ENCODE measurements around the gene RD3L. TPM values are rescaled to one million over a fixed set of nuclear protein-coding genes. Genes with fewer than 3 reads are reported as not detected.

Gene RD3L
- total and polyA plus RNA-seq, 11 donors = 4.3 to 42.5 (median 25.5) TPM

DNA sequence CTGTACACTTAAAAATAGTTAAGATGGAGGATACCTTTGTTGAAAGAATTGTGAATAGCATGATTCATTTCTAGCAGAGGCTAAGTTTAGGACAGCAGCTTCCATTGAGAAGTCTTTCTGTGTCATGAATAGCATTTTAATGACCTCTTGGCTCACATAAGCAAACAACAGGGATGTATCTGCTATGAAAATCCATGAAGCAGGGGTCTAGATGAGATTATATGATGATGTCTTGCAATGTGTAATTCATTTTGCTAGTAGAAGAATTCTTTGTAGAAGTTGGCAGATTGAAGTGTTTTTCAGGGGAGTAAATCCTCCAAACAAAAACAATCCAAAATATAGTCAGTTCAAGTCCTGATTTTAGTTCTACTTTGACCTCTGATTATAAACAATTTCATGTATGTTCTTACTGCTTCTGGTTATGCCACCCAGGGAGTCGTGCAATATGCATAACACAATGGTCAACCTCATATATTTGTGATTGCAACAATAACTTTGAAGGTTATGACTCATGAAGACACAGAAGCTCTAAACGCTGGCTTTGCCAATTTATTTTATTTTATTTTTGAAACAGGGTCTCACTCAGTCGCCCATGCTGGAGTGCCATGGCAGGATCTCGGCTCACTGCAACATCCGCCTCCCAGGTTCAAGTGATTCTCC lies 6.9 kb upstream of the RD3L start:
- ATAC-seq (no peak), DNase-seq (no peak)
- Histone ChIP-seq H3K27ac (no peak overlapping the region), H3K4me3 (no peak overlapping the region), H3K36me3 (no peaks in the 10 kb centered on the region), H3K4me1 (peaks cover 0 to 6% (median 0%) of the 10 kb centered on the region in 12 donors), H3K27me3 (peaks cover 0 to 4% (median 0%) of the 10 kb centered on the region in 9 donors), H3K9me3 (peaks cover 0 to 12% (median 0%) of the 10 kb centered on the region in 12 donors)
- intact Hi-C loops (cut with DNase I) = no loop called here
- WGBS, 4 donors = 82 to 89% (median 86%) methylated on average over 5 of the region's 5 CpGs
- TF ChIP-seq, protein P1, sequence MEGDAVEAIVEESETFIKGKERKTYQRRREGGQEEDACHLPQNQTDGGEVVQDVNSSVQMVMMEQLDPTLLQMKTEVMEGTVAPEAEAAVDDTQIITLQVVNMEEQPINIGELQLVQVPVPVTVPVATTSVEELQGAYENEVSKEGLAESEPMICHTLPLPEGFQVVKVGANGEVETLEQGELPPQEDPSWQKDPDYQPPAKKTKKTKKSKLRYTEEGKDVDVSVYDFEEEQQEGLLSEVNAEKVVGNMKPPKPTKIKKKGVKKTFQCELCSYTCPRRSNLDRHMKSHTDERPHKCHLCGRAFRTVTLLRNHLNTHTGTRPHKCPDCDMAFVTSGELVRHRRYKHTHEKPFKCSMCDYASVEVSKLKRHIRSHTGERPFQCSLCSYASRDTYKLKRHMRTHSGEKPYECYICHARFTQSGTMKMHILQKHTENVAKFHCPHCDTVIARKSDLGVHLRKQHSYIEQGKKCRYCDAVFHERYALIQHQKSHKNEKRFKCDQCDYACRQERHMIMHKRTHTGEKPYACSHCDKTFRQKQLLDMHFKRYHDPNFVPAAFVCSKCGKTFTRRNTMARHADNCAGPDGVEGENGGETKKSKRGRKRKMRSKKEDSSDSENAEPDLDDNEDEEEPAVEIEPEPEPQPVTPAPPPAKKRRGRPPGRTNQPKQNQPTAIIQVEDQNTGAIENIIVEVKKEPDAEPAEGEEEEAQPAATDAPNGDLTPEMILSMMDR (IDR thresholded peaks at IDR 0.05) = no peak
- no peak for TF ChIP-seq POLR2A (IDR thresholded peaks at IDR 0.05)

GRCh38 chr14:103948442-103948841 lies 6.1 kb upstream of the RD3L start:
- WGBS, 4 donors = 69 to 81% (median 79%) methylated on average over 2 of the region's 2 CpGs
- Histone ChIP-seq H3K4me1 (peaks cover 0 to 11% (median 0%) of the 10 kb centered on the region in 12 donors), H3K27me3 (peaks cover 0 to 4% (median 0%) of the 10 kb centered on the region in 9 donors), H3K4me3 (no peak overlapping the region), H3K27ac (no peak overlapping the region), H3K36me3 (no peaks in the 10 kb centered on the region), H3K9me3 (peaks cover 0 to 12% (median 0%) of the 10 kb centered on the region in 12 donors)
- intact Hi-C loops (cut with DNase I) = no loop called here
- TF ChIP-seq, protein P1 (IDR thresholded peaks at IDR 0.05) = no peak
- TF ChIP-seq POLR2A (IDR thresholded peaks at IDR 0.05) = no peak
- ATAC-seq (no peak), DNase-seq (no peak)

DNA sequence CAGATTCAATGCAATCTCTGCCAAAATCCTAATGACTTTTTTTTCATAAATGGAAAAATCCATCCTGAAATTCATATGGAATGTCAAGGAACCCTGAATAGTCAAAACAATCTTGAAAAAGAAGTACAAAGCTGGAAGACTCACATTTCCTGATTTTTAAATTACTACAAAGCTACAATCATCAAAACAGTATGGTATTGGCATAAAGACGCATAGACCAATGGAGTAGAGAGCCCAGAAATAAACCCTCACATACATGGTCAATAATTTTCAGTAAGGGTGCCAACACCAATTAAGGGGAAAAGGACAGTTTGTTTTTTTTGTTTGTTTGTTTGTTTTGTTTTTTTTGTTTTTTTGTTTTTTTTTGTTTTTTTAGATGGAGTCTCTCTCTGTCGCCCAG lies 4.6 kb upstream of the RD3L start:
- peaks cover 0 to 12% (median 0%) of the 10 kb centered on the region in 12 donors for H3K9me3 ChIP-seq
- intact Hi-C loops (cut with DNase I) = no loop called here
- H3K4me1 ChIP-seq = peaks cover 0 to 15% (median 0%) of the 10 kb centered on the region in 12 donors
- ATAC-seq = no peak
- no peak for DNase-seq
- H3K4me3 ChIP-seq = no peak overlapping the region
- no peaks in the 10 kb centered on the region for H3K36me3 ChIP-seq
- TF ChIP-seq, protein P1 (IDR thresholded peaks at IDR 0.05) = no peak
- TF ChIP-seq POLR2A (IDR thresholded peaks at IDR 0.05) = no peak
- no peak overlapping the region for H3K27ac ChIP-seq
- 87 to 92% (median 91%) methylated on average over 2 of the region's 2 CpGs for WGBS, 4 donors
- H3K27me3 ChIP-seq = peaks cover 0 to 5% (median 0%) of the 10 kb centered on the region in 9 donors

- intact Hi-C loops (cut with DNase I) = no loop called here
- H3K27me3 ChIP-seq = peaks cover 0 to 15% (median 0%) of the 10 kb centered on the region in 9 donors
- H3K9me3 ChIP-seq = peaks cover 0 to 12% (median 0%) of the 10 kb centered on the region in 12 donors
- H3K36me3 ChIP-seq = peaks cover 0 to 5% (median 0%) of the 10 kb centered on the region in 9 donors
- no peak for TF ChIP-seq POLR2A (IDR thresholded peaks at IDR 0.05)
- TF ChIP-seq, protein P1 (IDR thresholded peaks at IDR 0.05) = no peak
- 68 to 73% (median 70%) methylated on average over 5 of the region's 5 CpGs for WGBS, 4 donors
- H3K4me1 ChIP-seq = peaks cover 0 to 21% (median 0%) of the 10 kb centered on the region in 12 donors
- DNase-seq = no peak
- peak overlapping the region in 2 of 12 donors; percentile 25 to 28 for H3K27ac ChIP-seq
- H3K4me3 ChIP-seq = no peak overlapping the region
- no peak for ATAC-seq
Measured at GRCh38 chr14:103943673-103944072, 1.3 kb upstream of the RD3L start.

All from heart left ventricle (tissue), 16 donors.